ENCODE data around the gene KCNN3.

Gene KCNN3

GRCh38 chr1:154767315-154768240 is 102.5 kb downstream of the KCNN3 start:
- DNase-seq = no peak

DNA sequence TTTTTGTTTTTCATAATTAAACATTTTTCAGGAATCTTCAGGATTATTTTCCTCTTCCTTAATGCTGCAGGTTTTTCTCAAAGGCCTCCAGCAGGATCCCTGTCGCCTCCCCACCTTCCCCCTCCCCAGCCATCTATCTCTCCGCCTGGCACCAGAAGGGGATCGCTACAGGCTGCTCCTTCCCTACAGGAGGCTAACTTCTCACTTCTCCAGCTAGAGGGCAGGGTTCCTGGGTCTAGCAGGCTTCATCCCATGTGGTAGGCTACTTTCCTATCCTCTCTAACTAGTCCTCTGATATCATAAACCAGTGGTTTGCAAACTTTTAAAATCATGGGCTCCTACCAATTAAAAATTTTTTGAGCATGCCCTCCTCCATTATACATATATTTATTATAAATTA is 104.1 kb downstream of the KCNN3 start:
- no peak for DNase-seq

DNA sequence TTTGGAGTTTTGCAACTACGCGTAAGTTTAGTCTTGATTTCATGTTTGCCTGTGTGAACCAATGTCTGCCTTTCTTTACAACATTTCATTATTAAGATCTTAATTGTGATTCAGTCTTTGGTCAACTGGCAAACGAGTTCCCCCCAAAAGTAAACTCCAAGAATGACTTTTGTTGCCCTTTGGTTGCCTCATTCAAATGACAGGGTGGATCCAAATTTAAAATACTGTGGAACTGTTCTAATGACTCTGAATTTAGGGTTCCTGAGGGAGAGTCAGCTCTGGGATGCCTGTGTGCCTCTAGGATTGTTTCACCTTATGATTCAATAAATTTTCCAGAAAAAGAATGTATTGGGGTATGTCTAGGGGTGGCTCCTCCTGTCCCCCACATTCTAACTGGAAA is 105.3 kb downstream of the KCNN3 start:
- DNase-seq = no peak

- no peak for DNase-seq
Observed at GRCh38 chr1:154764181-154764580, 105.9 kb downstream of the KCNN3 start.

- DNase-seq = peak; percentile 88
Observed at GRCh38 chr1:154760469-154760933, 109.6 kb downstream of the KCNN3 start.

DNA sequence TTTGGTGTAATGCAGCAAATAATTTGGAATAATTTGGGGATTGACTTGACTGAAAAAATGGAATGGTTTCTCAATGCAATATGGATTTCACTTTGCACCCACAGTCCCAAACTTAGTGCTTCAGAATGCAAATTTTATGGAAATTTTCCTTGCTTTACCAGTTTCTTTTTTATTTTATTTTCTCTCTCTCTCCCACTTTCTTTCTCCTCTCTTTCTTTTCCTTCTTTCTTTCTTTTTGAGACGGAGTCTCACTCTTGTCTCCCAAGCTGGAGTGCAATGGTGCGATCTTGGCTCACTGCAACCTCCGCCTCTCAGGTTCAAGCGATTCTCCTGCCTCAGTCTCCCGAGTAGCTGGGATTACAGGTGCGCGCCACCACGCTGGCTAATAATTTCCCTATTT is 110.3 kb downstream of the KCNN3 start:
- DNase-seq = no peak

- peak; percentile 30 for DNase-seq
Observed at GRCh38 chr1:154759196-154759595, 110.9 kb downstream of the KCNN3 start.

DNA sequence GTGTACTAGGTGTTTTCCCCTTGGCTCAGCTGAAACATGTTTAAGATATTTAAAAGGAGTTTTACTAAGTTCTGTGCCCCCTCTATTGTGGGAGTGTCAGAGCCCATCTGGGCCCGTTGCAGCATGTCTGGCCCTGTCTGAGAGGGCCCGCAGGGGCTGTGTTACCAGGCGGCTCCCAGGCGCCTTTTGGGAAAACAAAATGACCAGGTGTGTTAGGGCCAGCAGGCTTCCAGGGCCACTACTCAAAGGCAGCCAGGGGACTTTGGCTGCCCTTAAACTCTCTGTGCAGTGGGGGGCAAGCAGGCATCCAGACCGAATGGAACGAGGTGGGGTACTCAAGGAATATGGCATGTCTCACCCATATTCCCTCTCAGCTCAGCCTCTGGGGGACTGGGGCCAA is 111.7 kb downstream of the KCNN3 start:
- peak; percentile 23 for DNase-seq

DNA sequence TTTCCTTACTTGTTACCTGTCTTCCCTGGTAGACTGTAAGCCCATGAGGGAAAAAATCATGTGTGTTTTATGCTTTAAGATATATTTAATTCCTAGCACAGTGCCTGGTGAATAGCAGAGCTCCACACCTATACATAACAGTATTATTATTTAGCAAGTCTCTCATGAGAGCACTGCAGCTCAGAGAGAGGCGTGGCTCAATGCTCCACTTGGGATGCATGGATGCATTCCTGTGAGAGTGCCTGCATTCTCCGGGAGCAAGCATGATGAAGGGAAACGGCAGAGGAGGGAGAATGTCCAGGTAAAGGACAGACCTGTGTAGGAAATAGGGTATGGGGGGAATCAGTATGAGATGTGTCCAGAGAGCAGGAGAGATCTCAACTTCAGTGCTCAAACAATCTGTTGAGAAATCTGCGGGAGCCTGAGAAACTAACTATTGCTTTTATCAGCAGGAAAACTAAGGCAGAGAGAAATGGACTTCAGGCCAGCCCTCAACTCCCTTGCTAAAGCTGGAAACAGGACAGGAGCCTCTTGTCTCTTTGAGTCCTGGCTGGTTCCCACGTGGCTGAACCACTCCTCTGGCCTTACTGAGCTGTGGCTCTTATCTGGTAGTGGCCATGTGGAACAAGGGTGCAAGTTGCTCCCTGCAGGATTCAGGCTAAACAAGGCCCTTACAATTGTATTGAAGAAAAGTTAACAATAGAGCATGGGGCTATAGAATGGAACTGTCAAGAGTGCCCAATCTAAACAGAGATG is 113.1 kb downstream of the KCNN3 start:
- peak; percentile 11 for DNase-seq

DNA sequence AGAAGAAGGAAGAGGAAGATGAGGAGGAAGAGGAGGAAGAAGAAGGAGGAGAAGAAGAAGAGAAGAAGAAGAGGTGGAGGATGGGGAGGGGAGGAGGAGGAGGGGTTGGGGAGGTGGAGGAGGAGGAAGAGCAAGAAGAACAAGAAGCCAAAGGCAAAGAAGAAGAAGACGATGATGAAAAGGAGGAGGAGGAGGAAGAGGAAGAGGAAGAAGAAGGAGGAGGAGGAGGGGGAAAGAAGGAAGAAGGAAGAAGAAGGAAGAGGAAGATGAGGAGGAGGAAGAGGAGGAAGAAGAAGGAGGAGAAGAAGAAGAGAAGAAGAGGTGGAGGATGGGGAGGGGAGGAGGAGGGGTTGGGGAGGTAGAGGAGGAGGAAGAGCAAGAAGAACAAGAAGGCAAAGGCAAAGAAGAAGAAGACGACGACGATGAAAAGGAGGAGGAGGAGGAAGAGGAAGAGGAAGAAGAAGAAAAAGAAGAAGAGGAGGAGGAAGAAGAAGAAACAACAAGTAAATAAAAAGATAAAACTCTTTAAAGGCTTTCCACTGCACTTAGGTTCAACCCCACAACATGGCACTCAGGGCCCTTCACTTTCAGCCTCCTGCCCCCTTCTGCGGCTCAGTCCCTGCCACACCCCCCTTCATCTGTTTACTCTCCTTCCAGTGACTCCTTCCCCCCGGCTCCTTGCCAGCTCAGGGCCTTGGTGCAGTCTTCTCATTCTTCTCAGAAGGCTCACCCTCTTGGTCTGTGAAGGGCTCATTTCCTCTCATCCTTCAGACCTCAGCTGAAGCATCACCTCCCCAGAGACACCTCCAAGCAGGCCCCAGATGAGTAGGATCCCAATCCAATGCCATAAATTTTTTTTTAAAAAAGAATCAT is 114.0 kb downstream of the KCNN3 start:
- DNase-seq = peak; percentile 20

- DNase-seq = peak; percentile 1
Observed at GRCh38 chr1:154753426-154753825, 116.7 kb downstream of the KCNN3 start.

GRCh38 chr1:154752273-154753030 is 117.6 kb downstream of the KCNN3 start:
- peak; percentile 24 for DNase-seq

- DNase-seq = peak; percentile 21
Observed at GRCh38 chr1:154751690-154752089, 118.4 kb downstream of the KCNN3 start.

DNA sequence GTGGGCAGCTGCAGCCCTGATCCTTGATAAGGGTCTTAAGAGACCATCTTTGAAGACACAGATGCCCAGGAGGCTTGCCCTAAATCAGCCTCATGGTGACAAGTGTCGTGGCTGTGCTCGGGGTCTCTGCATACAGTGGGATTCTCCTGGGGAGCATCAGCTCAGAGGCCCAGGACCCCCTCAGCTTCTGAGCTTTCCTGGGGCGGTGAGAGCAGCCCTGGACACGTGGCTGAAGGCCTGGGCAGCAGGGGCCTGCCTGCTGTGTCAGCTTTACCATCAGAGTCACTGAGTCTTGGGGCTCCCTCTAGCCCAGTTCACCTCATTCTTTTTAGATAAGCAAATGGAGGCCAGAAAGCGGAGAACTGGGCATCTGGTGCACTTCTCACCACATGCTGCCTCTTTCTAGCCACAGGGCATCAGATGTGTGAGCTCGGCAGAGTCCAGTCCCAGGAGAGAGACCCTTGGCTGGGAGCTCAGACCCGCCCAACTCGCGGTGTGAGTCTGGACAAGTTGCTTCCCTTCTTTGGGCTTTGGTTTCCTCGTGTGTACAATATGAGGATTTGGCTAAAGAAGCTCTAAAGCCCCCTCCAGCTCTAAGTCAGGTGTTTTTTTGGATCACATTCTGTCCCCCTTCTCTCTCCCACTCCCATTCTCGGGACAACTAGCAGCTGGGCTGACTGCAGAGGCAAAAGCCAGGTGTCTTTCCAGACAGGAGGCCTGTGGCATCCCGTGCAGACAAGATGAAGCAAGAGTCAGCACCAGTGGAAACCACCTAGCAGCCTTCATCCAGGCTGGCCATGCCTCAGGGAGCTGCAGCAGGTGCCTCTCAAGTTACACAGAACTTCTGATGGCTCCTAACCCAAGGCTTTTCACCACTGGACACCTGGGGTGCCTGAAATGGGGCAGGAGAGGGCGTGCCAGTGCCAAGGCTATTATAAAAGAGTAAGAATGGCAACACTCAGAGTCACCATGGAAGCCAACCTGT is 119.1 kb downstream of the KCNN3 start:
- no peak for DNase-seq

DNA sequence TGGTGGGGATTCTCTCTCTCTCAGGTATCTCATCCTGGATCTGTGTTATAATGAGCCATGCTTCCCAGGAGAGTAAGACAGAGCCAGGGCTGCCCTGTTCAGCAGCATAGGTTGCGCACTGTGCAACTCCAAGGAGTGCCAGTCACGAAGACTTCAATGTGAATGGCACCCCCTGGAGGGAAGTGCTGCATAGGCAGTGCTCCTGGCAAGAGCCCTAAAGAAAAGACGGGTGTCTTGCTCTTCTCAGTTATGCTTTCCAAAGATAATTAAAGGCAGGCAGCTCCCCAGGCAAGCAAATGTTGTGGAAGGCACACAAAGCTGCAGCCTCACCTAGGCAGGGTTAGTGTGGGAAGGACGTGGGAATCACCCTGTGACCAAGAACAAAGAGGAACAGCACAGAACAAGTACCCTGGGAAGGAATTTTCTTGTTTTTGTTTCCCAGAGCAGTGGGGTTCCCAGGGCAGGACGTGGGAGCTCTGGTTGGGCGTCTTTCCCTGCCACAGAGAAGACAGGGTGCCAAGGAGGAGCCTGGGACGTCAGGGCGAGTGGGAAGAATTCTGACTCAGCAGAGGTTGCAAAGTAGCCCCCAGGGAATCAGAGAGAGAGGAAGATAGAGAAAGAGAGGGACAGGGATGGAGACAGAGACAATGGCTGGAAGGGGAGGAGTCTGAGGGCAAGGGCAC is 120.9 kb downstream of the KCNN3 start:
- DNase-seq = no peak

GRCh38 chr1:154748405-154748775 is 121.7 kb downstream of the KCNN3 start:
- no peak for DNase-seq

DNA sequence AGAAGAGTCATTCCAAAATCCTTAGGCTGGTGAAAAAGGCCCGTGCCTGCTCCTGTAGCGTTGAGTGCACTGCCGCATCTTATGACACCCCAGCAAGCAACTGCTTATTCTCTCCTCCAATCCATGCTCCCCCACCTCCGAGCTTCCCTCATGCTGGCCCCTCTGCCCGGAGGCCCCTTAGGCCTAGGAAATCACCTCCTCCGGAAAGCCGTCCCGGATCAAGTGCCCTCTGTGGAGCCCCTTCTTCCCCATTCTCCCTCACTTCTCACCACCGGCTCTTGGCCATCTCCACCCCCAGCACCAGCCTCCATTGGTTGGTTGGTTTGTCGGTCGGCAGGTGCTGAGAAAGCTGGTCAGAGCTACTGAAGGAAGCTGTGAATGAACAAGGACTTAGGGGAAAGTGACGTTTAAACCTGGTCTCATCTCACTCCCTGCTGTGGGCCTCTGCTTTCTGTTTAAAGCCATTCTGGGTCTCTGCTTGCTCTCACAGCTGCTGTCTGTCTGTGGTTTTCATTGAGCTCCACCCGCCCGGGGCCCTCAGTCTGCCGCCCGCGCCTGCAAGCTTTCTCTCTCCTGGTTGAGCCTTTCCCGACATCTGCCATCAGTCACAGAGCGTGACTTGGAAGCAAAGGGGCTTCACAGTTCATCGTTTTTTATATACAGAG is 122.2 kb downstream of the KCNN3 start:
- DNase-seq = peak; percentile 42

- no peak for DNase-seq
Observed at GRCh38 chr1:154747380-154747739, 122.7 kb downstream of the KCNN3 start.

DNA sequence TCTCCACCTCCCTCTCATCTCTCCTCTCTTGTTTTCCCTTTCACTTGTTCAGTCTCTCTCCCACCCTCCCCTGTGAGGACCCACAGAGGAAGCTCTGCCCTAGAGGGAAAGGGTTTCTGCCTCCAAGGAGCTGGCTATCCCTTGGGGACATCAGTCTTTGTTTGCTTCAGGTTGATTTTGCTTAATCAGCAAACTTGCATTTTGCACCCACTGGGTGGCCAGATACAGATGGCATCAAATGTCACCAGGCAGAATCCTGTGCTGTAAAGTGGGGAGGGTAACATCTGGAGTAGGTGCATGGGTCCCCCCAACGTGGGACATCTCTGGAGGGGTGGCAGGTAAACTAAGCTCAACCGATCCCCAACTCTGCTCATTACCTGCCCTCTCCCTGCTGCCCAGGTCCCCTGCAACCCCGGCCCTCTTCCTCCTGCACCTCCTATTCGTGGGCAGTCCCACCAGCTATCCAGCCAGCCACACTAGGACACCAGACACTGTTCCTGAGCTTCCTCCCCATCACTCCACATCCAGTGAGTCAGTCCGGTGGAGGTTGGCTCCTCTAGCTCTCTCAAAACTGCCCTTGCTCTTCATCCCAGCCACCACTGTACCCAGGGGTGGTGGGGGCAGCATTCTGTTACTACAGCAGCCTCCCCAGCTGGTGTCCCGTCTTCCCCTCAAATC is 123.3 kb downstream of the KCNN3 start:
- no peak for DNase-seq

Data from activated CD4-positive, CD25-positive, alpha-beta regulatory T cell treated with anti-CD3 and anti-CD28 coated beads, Interleukin-2, amount 50 U/mL, for 72 hours (primary cell).